ENCODE results near the gene PTH2. TPM values are rescaled to one million over a fixed set of nuclear protein-coding genes. Genes with fewer than 3 reads are reported as not detected.

PTH2 gene
- total RNA-seq, 1 donor from 2014 or later, result not detected

GRCh38 chr19:49438261-49438660 is 15.0 kb upstream of the PTH2 start:
- H3K27me3 ChIP-seq, result peaks cover 33% of the 10 kb centered on the region
- intact Hi-C loops (cut with DNase I), result no loop called here

GRCh38 chr19:49437231-49437630 is 14.0 kb upstream of the PTH2 start:
- H3K27me3 ChIP-seq, result peaks cover 41% of the 10 kb centered on the region
- H3K9me3 ChIP-seq, result no peaks in the 10 kb centered on the region
- no peaks in the 10 kb centered on the region for H3K4me1 ChIP-seq
- H3K4me3 ChIP-seq, result no peak overlapping the region
- H3K36me3 ChIP-seq, result no peaks in the 10 kb centered on the region
- no peak overlapping the region for H3K27ac ChIP-seq
- no peak for TF ChIP-seq CTCF (IDR thresholded peaks at IDR 0.05)
- DNase-seq (ENCODE audit: low spot score in 2 of 2), result no peak
- intact Hi-C loops (cut with DNase I), result no loop called here

More at GRCh38 chr19:49438261-49438660, 15.0 kb upstream of the PTH2 start:
- no peak for TF ChIP-seq CTCF (IDR thresholded peaks at IDR 0.05)
- Histone ChIP-seq H3K9me3 (no peaks in the 10 kb centered on the region), H3K4me3 (no peak overlapping the region), H3K27ac (no peak overlapping the region), H3K4me1 (no peaks in the 10 kb centered on the region), H3K36me3 (no peaks in the 10 kb centered on the region)
- DNase-seq (ENCODE audit: low spot score in 2 of 2), result no peak

- no peak for DNase-seq (ENCODE audit: low spot score in 2 of 2)
These were observed 13.3 kb upstream of the PTH2 start for GRCh38 chr19:49436381-49437017.

GRCh38 chr19:49435670-49436069 is 12.4 kb upstream of the PTH2 start:
- no peak for TF ChIP-seq CTCF (IDR thresholded peaks at IDR 0.05)
- no peak for DNase-seq (ENCODE audit: low spot score in 2 of 2)
- no peaks in the 10 kb centered on the region for H3K9me3 ChIP-seq
- H3K27ac ChIP-seq, result no peak overlapping the region
- no peaks in the 10 kb centered on the region for H3K36me3 ChIP-seq
- H3K27me3 ChIP-seq, result peaks cover 42% of the 10 kb centered on the region
- no peaks in the 10 kb centered on the region for H3K4me1 ChIP-seq
- no peak overlapping the region for H3K4me3 ChIP-seq
- intact Hi-C loops (cut with DNase I), result no loop called here

More at GRCh38 chr19:49436381-49437017, 13.3 kb upstream of the PTH2 start:
- intact Hi-C loops (cut with DNase I), result no loop called here
- TF ChIP-seq CTCF (IDR thresholded peaks at IDR 0.05), result no peak
- H3K27me3 ChIP-seq, result peaks cover 44% of the 10 kb centered on the region
- no peaks in the 10 kb centered on the region for H3K36me3 ChIP-seq
- no peak overlapping the region for H3K27ac ChIP-seq
- H3K4me1 ChIP-seq, result no peaks in the 10 kb centered on the region
- H3K9me3 ChIP-seq, result no peaks in the 10 kb centered on the region
- H3K4me3 ChIP-seq, result no peak overlapping the region

GRCh38 chr19:49434907-49435583 is 11.8 kb upstream of the PTH2 start:
- intact Hi-C loops (cut with DNase I), result no loop called here
- no peaks in the 10 kb centered on the region for H3K36me3 ChIP-seq
- H3K4me3 ChIP-seq, result no peak overlapping the region
- no peak for DNase-seq (ENCODE audit: low spot score in 2 of 2)
- no peaks in the 10 kb centered on the region for H3K9me3 ChIP-seq
- H3K27ac ChIP-seq, result no peak overlapping the region
- no peak for TF ChIP-seq CTCF (IDR thresholded peaks at IDR 0.05)
- peaks cover 42% of the 10 kb centered on the region for H3K27me3 ChIP-seq
- H3K4me1 ChIP-seq, result no peaks in the 10 kb centered on the region
